ENCODE data around the gene ST3GAL4. TPM values are rescaled to one million over a fixed set of nuclear protein-coding genes. Genes with fewer than 3 reads are reported as not detected.

Gene ST3GAL4
- polyA plus RNA-seq, 6 donors from 2014 or later: 0.32 to 1.3 (median 1.2) TPM; not detected in 3

DNA sequence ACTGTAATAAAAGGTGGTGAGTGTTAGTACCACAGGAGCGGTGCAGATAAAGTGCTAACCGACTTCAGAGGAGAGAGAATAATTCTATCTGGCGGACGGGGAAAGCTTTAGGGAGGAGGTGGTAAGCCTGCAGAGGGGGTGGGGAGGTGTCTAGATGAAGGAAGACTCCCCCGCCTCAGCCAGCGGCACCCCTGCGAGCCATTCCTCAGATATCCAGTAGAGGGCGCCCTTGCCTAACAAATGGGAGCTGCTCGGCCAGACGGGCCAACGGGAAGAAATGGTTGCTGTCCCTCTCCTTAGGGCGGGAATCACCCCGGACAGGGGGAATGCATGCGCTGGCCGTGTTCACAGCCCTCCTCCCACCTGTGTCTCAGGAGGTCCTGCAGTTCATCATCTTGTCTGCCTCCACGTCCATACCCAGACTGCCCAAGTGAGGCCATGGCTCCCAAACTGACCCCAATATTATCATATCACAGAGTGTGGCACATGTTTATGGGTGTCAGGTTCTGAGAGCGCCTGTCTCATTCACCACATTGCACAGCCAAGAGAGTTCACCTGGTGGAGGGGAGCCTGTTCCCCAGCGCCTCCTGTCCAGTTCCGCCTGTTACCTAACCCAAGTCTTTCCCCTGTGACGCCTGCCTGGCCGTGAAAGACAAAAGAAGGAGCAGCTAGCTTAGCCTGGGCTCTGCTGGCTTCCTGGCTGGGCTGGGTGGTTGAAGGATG lies 85.5 kb downstream of the ST3GAL4 start:
- peak; percentile 47 to 64 for ATAC-seq (ENCODE audit: low read depth in 2 of 2)
- peak; percentile 60 for DNase-seq
- Mint-ChIP-seq H3K36me3 (no peaks in the 10 kb centered on the region), H3K4me1 (peaks cover 0 to 8% (median 5%) of the 10 kb centered on the region in 3 donors), H3K27me3 (peaks cover 10 to 12% (median 11%) of the 10 kb centered on the region in 3 donors), H3K27ac (no peak overlapping the region), H3K4me3 (no peak overlapping the region), H3K9me3 (no peaks in the 10 kb centered on the region)

DNA sequence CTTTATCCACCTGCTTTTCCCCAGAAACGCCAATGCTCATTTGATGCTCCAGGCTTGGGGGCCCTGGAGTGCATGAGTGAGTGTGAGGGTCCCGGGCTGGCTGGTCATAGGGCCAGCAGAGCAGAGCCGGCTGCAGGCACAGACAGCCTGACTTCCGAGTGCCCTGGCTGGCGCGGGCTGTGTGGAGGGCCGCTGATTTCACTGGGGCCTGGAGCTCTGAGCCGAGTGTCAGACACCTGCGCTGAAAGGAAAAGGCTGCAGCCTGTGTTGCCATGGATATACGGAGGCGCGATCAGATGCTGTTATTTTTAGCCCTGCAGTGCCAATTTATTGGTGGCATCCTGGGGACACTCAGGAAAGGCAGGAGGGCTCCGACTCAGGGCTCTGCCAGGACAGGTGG lies 87.6 kb downstream of the ST3GAL4 start:
- Mint-ChIP-seq H3K4me3 (no peak overlapping the region), H3K4me1 (peaks cover 0 to 8% (median 5%) of the 10 kb centered on the region in 3 donors), H3K36me3 (no peaks in the 10 kb centered on the region), H3K27me3 (peaks cover 10 to 12% (median 11%) of the 10 kb centered on the region in 3 donors), H3K27ac (no peak overlapping the region), H3K9me3 (no peaks in the 10 kb centered on the region)
- ATAC-seq (ENCODE audit: low read depth in 2 of 2) (no peak), DNase-seq (no peak)

DNA sequence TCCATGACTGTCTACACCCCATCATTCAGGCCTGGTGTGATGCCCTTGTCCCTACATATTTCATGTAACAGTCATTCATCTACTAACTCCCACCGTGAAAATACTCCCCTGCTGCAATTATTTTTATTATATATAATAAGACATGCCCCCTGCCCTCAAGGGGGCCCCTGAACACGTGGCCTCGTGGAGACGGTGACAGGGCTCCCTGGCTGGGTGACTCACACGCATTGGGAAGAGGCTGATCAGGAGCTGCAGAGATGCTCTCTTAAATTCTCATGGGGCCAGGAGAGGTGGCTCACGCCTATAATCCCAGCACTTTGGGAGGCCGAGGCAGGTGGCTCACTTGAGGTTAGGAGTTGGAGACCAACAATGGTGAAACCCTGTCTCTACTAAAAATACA lies 88.6 kb downstream of the ST3GAL4 start:
- ATAC-seq (ENCODE audit: low read depth in 2 of 2) (no peak), DNase-seq (no peak)
- H3K4me3 Mint-ChIP-seq: no peak overlapping the region
- H3K9me3 Mint-ChIP-seq: no peaks in the 10 kb centered on the region
- H3K4me1 Mint-ChIP-seq: peaks cover 0 to 8% (median 5%) of the 10 kb centered on the region in 3 donors
- peaks cover 10 to 12% (median 11%) of the 10 kb centered on the region in 3 donors for H3K27me3 Mint-ChIP-seq
- peak overlapping the region in 1 of 6 donors; percentile 57 for H3K27ac Mint-ChIP-seq
- no peaks in the 10 kb centered on the region for H3K36me3 Mint-ChIP-seq

- ATAC-seq (ENCODE audit: low read depth in 2 of 2): no peak
- peak overlapping the region in 1 of 6 donors; percentile 8 for H3K27ac Mint-ChIP-seq
Observed at GRCh38 chr11:126446581-126446980, 91.1 kb downstream of the ST3GAL4 start.

GRCh38 chr11:126450198-126450597 lies 94.7 kb downstream of the ST3GAL4 start:
- Mint-ChIP-seq H3K27ac (peak overlapping the region in 1 of 6 donors; percentile 42), H3K4me3 (no peak overlapping the region), H3K4me1 (peaks cover 0 to 8% (median 8%) of the 10 kb centered on the region in 3 donors), H3K9me3 (peaks cover 0 to 9% (median 0%) of the 10 kb centered on the region in 7 donors), H3K27me3 (peaks cover 0 to 3% (median 0%) of the 10 kb centered on the region in 3 donors), H3K36me3 (no peaks in the 10 kb centered on the region)
- DNase-seq (no peak), ATAC-seq (ENCODE audit: low read depth in 2 of 2) (no peak)

More at GRCh38 chr11:126446581-126446980, 91.1 kb downstream of the ST3GAL4 start:
- Mint-ChIP-seq H3K4me3 (no peak overlapping the region), H3K27me3 (peaks cover 0 to 8% (median 1%) of the 10 kb centered on the region in 3 donors), H3K4me1 (peaks cover 0 to 8% (median 8%) of the 10 kb centered on the region in 3 donors), H3K9me3 (peaks cover 0 to 9% (median 0%) of the 10 kb centered on the region in 7 donors), H3K36me3 (no peaks in the 10 kb centered on the region)
- no peak for DNase-seq

DNA sequence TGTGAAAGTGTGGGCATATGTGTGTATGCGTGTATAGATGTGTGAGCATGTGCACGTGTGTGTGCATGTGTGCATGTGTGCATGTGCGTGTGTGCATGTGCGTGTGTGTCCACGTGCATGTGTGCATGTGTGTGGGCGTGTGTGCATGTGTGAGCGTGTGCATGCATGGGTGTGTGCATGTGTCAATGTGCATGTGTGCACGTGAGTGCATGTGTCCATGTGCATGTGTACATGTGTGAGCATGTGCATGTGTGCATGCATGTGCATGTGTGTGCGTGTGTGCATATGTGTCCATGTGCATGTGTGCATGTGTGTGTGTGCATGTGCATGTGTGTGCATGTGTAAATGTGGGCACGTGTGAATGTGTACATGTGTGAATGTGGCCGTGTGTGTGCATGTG lies 95.3 kb downstream of the ST3GAL4 start:
- Mint-ChIP-seq H3K27me3 (peaks cover 0 to 3% (median 0%) of the 10 kb centered on the region in 3 donors), H3K4me1 (peaks cover 0 to 8% (median 8%) of the 10 kb centered on the region in 3 donors), H3K36me3 (no peaks in the 10 kb centered on the region), H3K9me3 (peaks cover 0 to 9% (median 0%) of the 10 kb centered on the region in 7 donors), H3K27ac (peak overlapping the region in 1 of 6 donors; percentile 44), H3K4me3 (no peak overlapping the region)
- ATAC-seq (ENCODE audit: low read depth in 2 of 2) (no peak), DNase-seq (no peak)

DNA sequence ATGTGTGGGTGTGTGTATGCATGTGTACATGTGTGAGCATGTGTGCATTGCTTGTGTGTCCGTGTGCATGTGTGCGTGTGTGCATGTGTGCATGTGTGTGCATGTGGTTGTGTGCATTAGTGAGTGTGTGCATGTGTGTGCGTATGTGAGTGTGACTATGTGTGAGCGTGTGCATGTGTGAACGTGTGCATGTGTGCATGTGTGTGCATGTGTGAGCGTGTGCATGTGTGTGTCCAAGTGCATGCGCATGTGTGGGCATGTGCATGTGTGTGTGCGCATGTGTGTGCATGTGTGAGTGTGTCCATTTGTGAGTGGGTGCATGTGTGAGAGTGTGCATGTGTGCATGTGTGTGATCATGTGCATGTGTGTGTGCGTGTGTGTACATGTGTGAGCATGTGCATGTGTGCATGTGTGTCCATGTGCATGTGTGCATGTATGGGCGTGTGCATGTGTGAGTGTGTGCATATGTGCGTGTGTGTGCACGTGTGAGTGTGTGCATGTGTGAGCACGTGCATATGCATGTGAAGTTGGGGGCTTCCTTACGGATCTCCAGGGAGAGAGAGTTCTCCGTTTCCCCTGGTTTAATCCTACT lies 95.8 kb downstream of the ST3GAL4 start:
- ATAC-seq (ENCODE audit: low read depth in 2 of 2): no peak

DNA sequence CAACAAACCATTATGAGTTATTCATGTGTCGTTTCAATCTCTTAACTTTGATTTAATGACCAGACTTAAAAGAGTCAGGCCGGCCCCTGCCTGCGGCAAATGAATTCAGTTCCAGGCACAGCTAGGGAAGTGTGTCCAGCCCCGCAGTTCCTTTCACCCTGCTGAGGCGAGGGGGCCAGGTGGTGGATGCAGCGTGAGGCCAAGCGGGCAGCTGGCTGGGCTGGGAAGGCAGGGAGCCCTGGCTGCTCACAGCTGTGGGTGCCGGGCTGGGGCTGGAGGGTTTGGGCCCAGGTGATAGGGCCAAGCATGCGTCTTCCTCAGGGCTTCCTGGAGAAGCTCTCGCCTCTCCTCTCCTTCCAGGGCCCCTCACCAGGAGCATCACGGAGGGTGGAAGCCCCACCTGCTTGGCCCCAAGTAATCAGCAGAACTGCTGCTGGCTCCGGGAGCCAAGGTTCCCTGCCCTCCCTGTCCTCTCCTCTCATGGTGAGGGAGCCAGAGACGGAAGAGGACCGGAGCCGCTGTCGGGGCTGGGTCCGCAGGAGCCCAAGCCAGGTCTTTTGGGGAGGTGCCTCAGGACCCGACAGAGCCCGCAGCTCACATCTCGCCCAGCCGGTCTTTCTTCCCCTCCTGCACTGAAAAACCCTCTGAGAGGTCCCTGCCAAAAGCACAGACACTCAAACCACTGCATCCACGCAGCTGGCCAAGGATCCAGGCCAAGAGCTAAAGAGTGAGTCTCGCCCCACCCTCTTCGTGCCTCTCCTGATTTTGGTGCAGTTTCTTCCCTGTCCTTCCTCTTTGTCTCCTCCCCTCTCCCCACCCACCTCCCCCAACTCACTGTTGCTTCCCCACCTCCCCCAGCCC lies 97.0 kb downstream of the ST3GAL4 start:
- ATAC-seq (ENCODE audit: low read depth in 2 of 2) (no peak), DNase-seq (no peak)
- Mint-ChIP-seq H3K9me3 (peaks cover 0 to 9% (median 0%) of the 10 kb centered on the region in 7 donors), H3K4me3 (no peak overlapping the region), H3K27ac (no peak overlapping the region), H3K36me3 (no peaks in the 10 kb centered on the region), H3K4me1 (peaks cover 0 to 8% (median 8%) of the 10 kb centered on the region in 3 donors), H3K27me3 (peaks cover 0 to 3% (median 0%) of the 10 kb centered on the region in 3 donors)

More for the DNA sequence above, 95.8 kb downstream of the ST3GAL4 start:
- peak overlapping the region in 1 of 8 donors; percentile 68 for H3K4me3 Mint-ChIP-seq
- peaks cover 0 to 9% (median 0%) of the 10 kb centered on the region in 7 donors for H3K9me3 Mint-ChIP-seq
- H3K36me3 Mint-ChIP-seq: no peaks in the 10 kb centered on the region
- no peak overlapping the region for H3K27ac Mint-ChIP-seq
- peaks cover 0 to 8% (median 8%) of the 10 kb centered on the region in 3 donors for H3K4me1 Mint-ChIP-seq
- no peak for DNase-seq
- H3K27me3 Mint-ChIP-seq: peaks cover 0 to 3% (median 0%) of the 10 kb centered on the region in 3 donors

DNA sequence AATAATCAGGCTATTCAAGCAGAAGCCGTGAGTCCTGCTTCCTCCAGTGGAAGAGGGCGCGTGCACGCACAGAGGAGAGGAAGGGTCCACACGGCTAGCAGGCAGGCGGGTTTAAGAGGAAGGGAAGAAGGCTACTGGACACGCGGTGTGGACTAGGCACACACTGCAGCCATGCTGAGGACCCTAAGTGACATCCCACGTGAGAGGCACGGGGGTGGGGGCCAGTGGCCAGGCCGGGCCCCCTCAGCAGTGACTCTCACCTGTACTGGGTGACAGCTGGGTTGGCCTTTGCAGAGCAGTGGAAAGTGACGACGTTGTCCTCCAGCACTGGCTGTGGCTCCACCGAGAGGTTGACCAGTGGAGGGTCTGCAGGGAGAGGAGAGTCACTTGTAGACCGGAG lies 100.6 kb downstream of the ST3GAL4 start:
- ATAC-seq (ENCODE audit: low read depth in 2 of 2): no peak
- H3K9me3 Mint-ChIP-seq: peaks cover 0 to under 1% (median 0%) of the 10 kb centered on the region in 7 donors
- no peak overlapping the region for H3K27ac Mint-ChIP-seq
- DNase-seq: no peak
- H3K4me1 Mint-ChIP-seq: peaks cover 0 to 7% (median 0%) of the 10 kb centered on the region in 3 donors
- H3K27me3 Mint-ChIP-seq: peaks cover 0 to 14% (median 0%) of the 10 kb centered on the region in 3 donors
- no peak overlapping the region for H3K4me3 Mint-ChIP-seq
- no peaks in the 10 kb centered on the region for H3K36me3 Mint-ChIP-seq

- Mint-ChIP-seq H3K9me3 (no peaks in the 10 kb centered on the region), H3K36me3 (no peaks in the 10 kb centered on the region), H3K4me1 (peaks cover 0 to 7% (median 0%) of the 10 kb centered on the region in 3 donors), H3K27ac (no peak overlapping the region), H3K27me3 (peaks cover 0 to 14% (median 0%) of the 10 kb centered on the region in 3 donors), H3K4me3 (no peak overlapping the region)
- no peak for ATAC-seq (ENCODE audit: low read depth in 2 of 2)
- no peak for DNase-seq
Observed at GRCh38 chr11:126456783-126457542, 101.5 kb downstream of the ST3GAL4 start.

DNA sequence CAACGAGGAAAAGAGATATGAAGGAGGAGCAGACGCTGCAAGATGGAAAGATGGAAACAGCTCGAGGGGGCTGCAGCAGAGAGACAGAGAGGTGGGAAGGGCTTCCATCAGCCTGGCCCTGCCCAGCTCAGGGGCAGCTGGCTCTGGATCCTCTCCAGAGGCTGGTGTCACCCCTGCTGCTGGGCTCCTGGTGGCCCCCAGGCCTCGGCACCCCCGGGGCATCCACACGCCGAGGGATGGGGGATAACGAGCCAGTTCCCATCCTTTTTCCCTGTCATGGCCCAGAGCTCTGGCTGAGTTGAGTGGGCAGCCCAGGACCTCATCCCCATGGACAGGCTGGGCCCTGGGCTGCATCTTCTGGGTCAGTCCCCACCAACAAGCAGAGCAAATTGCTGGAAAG lies 102.3 kb downstream of the ST3GAL4 start:
- peaks cover 0 to 14% (median 0%) of the 10 kb centered on the region in 3 donors for H3K27me3 Mint-ChIP-seq
- DNase-seq (no peak), ATAC-seq (ENCODE audit: low read depth in 2 of 2) (no peak)
- H3K27ac Mint-ChIP-seq: no peak overlapping the region
- no peaks in the 10 kb centered on the region for H3K9me3 Mint-ChIP-seq
- no peak overlapping the region for H3K4me3 Mint-ChIP-seq
- no peaks in the 10 kb centered on the region for H3K36me3 Mint-ChIP-seq
- H3K4me1 Mint-ChIP-seq: peaks cover 0 to 7% (median 0%) of the 10 kb centered on the region in 3 donors

- H3K4me1 Mint-ChIP-seq: peaks cover 6 to 17% (median 10%) of the 10 kb centered on the region in 3 donors
- no peaks in the 10 kb centered on the region for H3K36me3 Mint-ChIP-seq
- no peak for ATAC-seq (ENCODE audit: low read depth in 2 of 2)
- no peak overlapping the region for H3K4me3 Mint-ChIP-seq
- H3K9me3 Mint-ChIP-seq: peaks cover 0 to 1% (median 0%) of the 10 kb centered on the region in 7 donors
- no peak for DNase-seq
- no peak overlapping the region for H3K27ac Mint-ChIP-seq
- H3K27me3 Mint-ChIP-seq: peaks cover 0 to 14% (median 0%) of the 10 kb centered on the region in 3 donors
Observed at GRCh38 chr11:126459691-126460281, 104.3 kb downstream of the ST3GAL4 start.
